SW480 (cell line): Measurements from ENCODE around the gene SPAG9.
"Not testable (repeated sequence)": the region's sequence is repeated elsewhere in the genome, so short reads cannot be mapped to it uniquely, and the experiment has no call there.

Experiments
- DNase-seq: peaks from one replicate; pipeline ENCODE4 v3.0.0-alpha.2; 2016; ENCODE audit warnings: low spot score

Gene SPAG9

GRCh38 chr17:51088287-51088686 is 32.4 kb downstream of the SPAG9 start:
- no peak for DNase-seq

- no peak for DNase-seq
Measured at GRCh38 chr17:51087072-51087757, 33.5 kb downstream of the SPAG9 start.

- no peak for DNase-seq
Measured at GRCh38 chr17:51085150-51085805, 35.4 kb downstream of the SPAG9 start.

- no peak for DNase-seq
Measured at GRCh38 chr17:51083981-51084380, 36.7 kb downstream of the SPAG9 start.

- not testable (repeated sequence) for DNase-seq
Measured at GRCh38 chr17:51083364-51083763, 37.3 kb downstream of the SPAG9 start.

- DNase-seq: no peak
Measured at GRCh38 chr17:51079049-51079448, 41.6 kb downstream of the SPAG9 start.

GRCh38 chr17:51078009-51078592 is 42.6 kb downstream of the SPAG9 start:
- no peak for DNase-seq

- no peak for DNase-seq
Measured at GRCh38 chr17:51076821-51077220, 43.8 kb downstream of the SPAG9 start.

GRCh38 chr17:51071556-51071955 is 49.1 kb downstream of the SPAG9 start:
- no peak for DNase-seq

GRCh38 chr17:51065466-51065865 is 55.2 kb downstream of the SPAG9 start:
- DNase-seq: no peak

GRCh38 chr17:51064061-51064735 is 56.5 kb downstream of the SPAG9 start:
- DNase-seq: no peak

GRCh38 chr17:51060396-51060795 is 60.3 kb downstream of the SPAG9 start:
- no peak for DNase-seq

- no peak for DNase-seq
Measured at GRCh38 chr17:51059781-51060180, 60.9 kb downstream of the SPAG9 start.

- no peak for DNase-seq
Measured at GRCh38 chr17:51057534-51057933, 63.1 kb downstream of the SPAG9 start.

GRCh38 chr17:51056813-51057510 is 63.7 kb downstream of the SPAG9 start:
- peak; percentile 54 for DNase-seq

GRCh38 chr17:51054748-51055147 is 65.9 kb downstream of the SPAG9 start:
- no peak for DNase-seq

- DNase-seq: no peak
Measured at GRCh38 chr17:51052235-51052634, 68.4 kb downstream of the SPAG9 start.

- DNase-seq: no peak
Measured at GRCh38 chr17:51050291-51051033, 70.2 kb downstream of the SPAG9 start.

- peak; percentile 71 for DNase-seq
Measured at GRCh38 chr17:51046514-51047384, 73.9 kb downstream of the SPAG9 start.

GRCh38 chr17:51046046-51046445 is 74.6 kb downstream of the SPAG9 start:
- no peak for DNase-seq

GRCh38 chr17:51045621-51046020 is 75.0 kb downstream of the SPAG9 start:
- no peak for DNase-seq
